Coronary artery (tissue), 2 donors: ENCODE data around the gene DCUN1D5.

Experiments
- DNase-seq: peaks from one replicate; pipeline ENCODE4 v3.0.0-alpha.2; 2017; ENCODE audit warnings: low spot score
- H3K27ac ChIP-seq, 2 donors: fragments of 200-600 bp; sonication (generic); one replicate each; pipeline ENCODE4 v1.5.1; 2016 to 2019
- H3K4me3 ChIP-seq: fragments of 200-600 bp; sonication (generic); 2 replicates; pipeline ENCODE4 v1.5.1; 2016; ENCODE audit warnings: mild to moderate bottlenecking, moderate library complexity
- CTCF ChIP-seq: fragments of 200-600 bp; sonication (generic); IDR thresholded peaks from one replicate; pipeline ENCODE4 v1.5.1; 2019; ENCODE audit warnings: antibody characterized with exemption

DCUN1D5 gene

GRCh38 chr11:103091801-103092524, at the start of gene DCUN1D5:
TSS of gene DCUN1D5 (minus strand) at chr11:103092160. CDS start at chr11:103091872, 288 bp downstream.
- peak; percentile 98 for DNase-seq
- H3K27ac ChIP-seq: peak within 1 kb of the TSS; percentile 59 to 74
- peak within 1 kb of the TSS; percentile 96 for H3K4me3 ChIP-seq
- TF ChIP-seq CTCF: no peak

GRCh38 chr11:103125462-103125861, 33.5 kb upstream of the DCUN1D5 start:
- DNase-seq: no peak
- TF ChIP-seq CTCF: no peak
- Histone ChIP-seq H3K4me3 (no peak overlapping the region), H3K27ac (no peak overlapping the region)

GRCh38 chr11:103114836-103115235, 22.9 kb upstream of the DCUN1D5 start:
- DNase-seq: no peak
- H3K27ac ChIP-seq: no peak overlapping the region
- H3K4me3 ChIP-seq: no peak overlapping the region
- no peak for TF ChIP-seq CTCF

- no peak for TF ChIP-seq CTCF
- DNase-seq: no peak
- Histone ChIP-seq H3K27ac (no peak overlapping the region), H3K4me3 (no peak overlapping the region)
Observed at GRCh38 chr11:103112364-103112763, 20.4 kb upstream of the DCUN1D5 start.

GRCh38 chr11:103111400-103111799, 19.4 kb upstream of the DCUN1D5 start:
- Histone ChIP-seq H3K4me3 (no peak overlapping the region), H3K27ac (no peak overlapping the region)
- no peak for TF ChIP-seq CTCF
- DNase-seq: no peak

- no peak for TF ChIP-seq CTCF
- Histone ChIP-seq H3K4me3 (peak overlapping the region; percentile 85), H3K27ac (no peak overlapping the region)
- no peak for DNase-seq
Observed at GRCh38 chr11:103110391-103110790, 18.4 kb upstream of the DCUN1D5 start.

- DNase-seq: no peak
- no peak for TF ChIP-seq CTCF
Observed at GRCh38 chr11:103109818-103110388, 17.9 kb upstream of the DCUN1D5 start.

More at GRCh38 chr11:103109818-103110388, 17.9 kb upstream of the DCUN1D5 start:
- Histone ChIP-seq H3K4me3 (peak overlapping the region; percentile 85), H3K27ac (peak overlapping the region; percentile 62 to 84)
